Lower lobe of right lung (tissue), 2 donors: Measurements from ENCODE around the gene UQCRHL. TPM values are rescaled to one million over a fixed set of nuclear protein-coding genes. Genes with fewer than 3 reads are reported as not detected.
"Not testable (repeated sequence)": the region's sequence is repeated elsewhere in the genome, so short reads cannot be mapped to it uniquely, and the experiment has no call there.

Source experiments
- ATAC-seq, 2 donors: fragments of 200-7000 bp; cut with Tn5 transposase; one replicate each; pipeline ENCODE4 v1.9.1; 2020 to 2022; ENCODE audit warnings: mild to moderate bottlenecking in 2 of 2, moderate library complexity in 2 of 2
- DNase-seq: peaks from one replicate; pipeline ENCODE4 v3.0.0-alpha.2; 2020
- H3K27ac ChIP-seq: fragments of 200-600 bp; one replicate; pipeline ENCODE4 v1.8.0; 2022
- H3K27me3 ChIP-seq: fragments of 200-600 bp; one replicate; pipeline ENCODE4 v1.8.0; 2022; ENCODE audit warnings: low read depth
- H3K36me3 ChIP-seq: fragments of 200-600 bp; one replicate; pipeline ENCODE4 v1.8.0; 2022; ENCODE audit warnings: mild to moderate bottlenecking
- H3K4me1 ChIP-seq: fragments of 200-600 bp; one replicate; pipeline ENCODE4 v1.8.0; 2022
- H3K4me3 ChIP-seq: fragments of 200-600 bp; one replicate; pipeline ENCODE4 v1.8.0; 2022; ENCODE audit warnings: mild to moderate bottlenecking
- H3K9me3 ChIP-seq: fragments of 200-600 bp; one replicate; pipeline ENCODE4 v1.8.0; 2022
- intact Hi-C: fragments of 100-400 bp; cut with DNase I; formaldehyde crosslinking; loops from one replicate; pipeline ENCODE4 v1.11.0; 2022
- total RNA-seq: library from RNA; stranded (reverse); fragmentation: NEBNext Ultra II Directional; extraction: Animal tissue kit (Norgen Biotek cat#: 25700); gene quantifications from one replicate; pipeline ENCODE4 v1.2.1, GENCODE V29; 2021
- TF ChIP-seq, protein P1 (sequence below): fragments of 200-600 bp; IDR thresholded peaks from one replicate; pipeline ENCODE4 v1.8.0; 2022; ENCODE audit warnings: antibody characterized with exemption, mild to moderate bottlenecking
- donor health status: DM: no; HTN: yes; CAD: no; lungs with severe emphysema.

Gene UQCRHL
- total RNA-seq, 1 donor from 2014 or later = 1.1 TPM

DNA sequence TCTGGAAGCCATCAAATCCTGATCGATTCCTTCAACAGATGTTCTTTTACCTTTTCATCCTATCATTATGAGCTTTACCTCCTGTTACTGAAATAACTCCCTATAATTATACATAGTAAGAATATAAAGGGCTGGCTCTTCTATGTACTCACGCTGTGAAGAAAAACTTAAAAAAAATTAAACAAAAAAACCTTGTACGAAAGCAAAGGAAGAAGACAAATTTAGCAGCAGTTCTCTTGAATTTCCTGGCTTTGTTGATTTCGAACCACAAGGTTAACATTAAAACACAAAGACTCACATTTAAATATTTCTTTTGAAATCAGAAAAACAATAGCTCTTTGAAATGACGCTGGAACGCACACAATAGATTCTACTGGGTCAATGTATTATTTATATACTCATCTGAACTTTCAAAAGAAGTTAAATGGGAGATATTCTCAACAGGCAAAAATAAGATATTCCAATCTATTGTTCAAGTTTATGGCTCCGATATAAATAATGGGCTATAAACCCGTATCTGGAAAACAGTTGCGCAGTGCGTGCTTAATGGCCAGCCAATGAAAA is 26.5 kb upstream of the UQCRHL start:
- ATAC-seq = no peak
- no peaks in the 10 kb centered on the region for H3K9me3 ChIP-seq
- intact Hi-C loops = no loop called here

DNA sequence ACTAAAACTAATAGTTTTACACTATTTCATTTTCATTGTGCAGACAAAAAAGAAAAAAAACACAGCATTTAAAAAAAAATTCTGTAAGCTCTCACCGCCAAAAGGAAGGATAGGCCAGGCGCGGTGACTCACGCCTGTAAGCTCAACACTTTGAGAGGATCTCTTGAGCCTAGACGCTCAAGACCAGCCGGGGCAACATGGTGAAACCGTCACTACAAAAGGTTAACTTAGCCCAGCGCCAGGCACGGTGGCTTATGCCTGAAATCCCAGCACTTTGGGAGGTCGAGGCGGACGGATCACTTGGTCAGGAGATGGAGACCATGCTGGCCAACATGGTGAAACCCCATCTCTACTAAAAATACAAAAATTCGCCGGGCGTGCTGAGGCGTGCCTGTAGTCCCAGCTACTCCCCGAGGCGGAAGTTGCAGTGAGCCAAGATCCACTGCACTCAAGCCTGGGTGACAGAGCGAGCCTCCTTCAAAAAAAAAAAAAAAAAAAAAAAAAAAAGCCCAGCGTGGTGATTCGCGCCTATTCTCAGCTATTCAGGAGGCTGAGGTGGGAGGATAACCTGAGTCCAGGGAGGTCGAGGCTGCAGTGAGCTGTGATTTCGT is 25.7 kb upstream of the UQCRHL start:
- TF ChIP-seq, protein P1, sequence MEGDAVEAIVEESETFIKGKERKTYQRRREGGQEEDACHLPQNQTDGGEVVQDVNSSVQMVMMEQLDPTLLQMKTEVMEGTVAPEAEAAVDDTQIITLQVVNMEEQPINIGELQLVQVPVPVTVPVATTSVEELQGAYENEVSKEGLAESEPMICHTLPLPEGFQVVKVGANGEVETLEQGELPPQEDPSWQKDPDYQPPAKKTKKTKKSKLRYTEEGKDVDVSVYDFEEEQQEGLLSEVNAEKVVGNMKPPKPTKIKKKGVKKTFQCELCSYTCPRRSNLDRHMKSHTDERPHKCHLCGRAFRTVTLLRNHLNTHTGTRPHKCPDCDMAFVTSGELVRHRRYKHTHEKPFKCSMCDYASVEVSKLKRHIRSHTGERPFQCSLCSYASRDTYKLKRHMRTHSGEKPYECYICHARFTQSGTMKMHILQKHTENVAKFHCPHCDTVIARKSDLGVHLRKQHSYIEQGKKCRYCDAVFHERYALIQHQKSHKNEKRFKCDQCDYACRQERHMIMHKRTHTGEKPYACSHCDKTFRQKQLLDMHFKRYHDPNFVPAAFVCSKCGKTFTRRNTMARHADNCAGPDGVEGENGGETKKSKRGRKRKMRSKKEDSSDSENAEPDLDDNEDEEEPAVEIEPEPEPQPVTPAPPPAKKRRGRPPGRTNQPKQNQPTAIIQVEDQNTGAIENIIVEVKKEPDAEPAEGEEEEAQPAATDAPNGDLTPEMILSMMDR = no peak
- peak overlapping the region; percentile 67 for H3K4me3 ChIP-seq
- DNase-seq (peak; percentile 81), ATAC-seq (peak in 1 of 2 donors; percentile 8)
- H3K36me3 ChIP-seq = no peaks in the 10 kb centered on the region
- H3K27ac ChIP-seq = peak overlapping the region; percentile 98
- peaks cover 49% of the 10 kb centered on the region for H3K4me1 ChIP-seq
- no peaks in the 10 kb centered on the region for H3K27me3 ChIP-seq
- no peaks in the 10 kb centered on the region for H3K9me3 ChIP-seq
- intact Hi-C loops = no loop called here

More for the DNA sequence above, 26.5 kb upstream of the UQCRHL start:
- Histone ChIP-seq H3K4me3 (peak overlapping the region; percentile 67), H3K27me3 (no peaks in the 10 kb centered on the region), H3K27ac (peak overlapping the region; percentile 98), H3K4me1 (peaks cover 48% of the 10 kb centered on the region), H3K36me3 (no peaks in the 10 kb centered on the region)
- TF ChIP-seq, protein P1 = no peak
- no peak for DNase-seq

DNA sequence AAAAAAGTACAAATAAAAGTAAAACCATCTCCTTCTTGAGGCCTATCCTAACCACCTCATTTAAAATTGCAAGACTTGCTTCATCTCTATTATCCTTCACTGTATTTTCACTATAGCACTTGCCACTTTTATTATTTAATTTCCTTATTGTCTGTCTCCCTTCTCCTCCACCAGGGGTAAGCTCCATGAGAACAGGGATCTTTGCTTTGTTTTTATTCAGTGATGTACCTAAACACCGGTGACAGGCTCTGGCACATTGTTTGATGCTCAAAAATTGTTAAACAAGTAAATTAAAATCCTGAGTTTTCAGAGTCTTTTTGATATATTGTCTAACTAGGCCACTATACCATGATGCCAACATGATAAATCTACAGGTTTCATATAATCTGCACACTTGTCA is 22.8 kb upstream of the UQCRHL start:
- no peak for DNase-seq
- peak overlapping the region; percentile 22 for H3K27ac ChIP-seq

DNA sequence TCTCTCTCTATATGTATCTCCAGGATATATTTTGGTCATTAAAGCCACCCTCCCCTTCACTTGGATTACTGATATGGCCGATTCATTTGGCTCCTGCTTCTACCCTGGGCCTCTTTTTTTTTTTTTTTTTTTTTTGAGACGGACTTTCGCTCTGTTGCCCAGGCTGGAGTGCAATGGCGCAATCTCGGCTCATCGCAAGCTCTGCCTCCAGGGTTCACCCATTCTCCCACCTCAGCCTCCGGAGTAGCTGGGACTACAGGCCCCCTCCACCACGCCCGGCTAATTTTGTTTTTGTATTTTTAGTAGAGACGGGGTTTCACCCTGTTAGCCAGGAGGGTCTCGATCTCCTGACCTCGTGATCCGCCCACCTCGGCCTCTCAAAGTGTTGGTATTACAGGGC is 21.5 kb upstream of the UQCRHL start:
- H3K9me3 ChIP-seq, DNase-seq, H3K36me3 ChIP-seq, H3K4me3 ChIP-seq, ATAC-seq, H3K27me3 ChIP-seq, intact Hi-C loops, H3K27ac ChIP-seq: not testable (repeated sequence)
- peaks cover 37% of the 10 kb centered on the region for H3K4me1 ChIP-seq

More for the DNA sequence above, 22.8 kb upstream of the UQCRHL start:
- peaks cover 37% of the 10 kb centered on the region for H3K4me1 ChIP-seq
- ATAC-seq = no peak
- intact Hi-C loops = no loop called here
- no peaks in the 10 kb centered on the region for H3K9me3 ChIP-seq
- no peak overlapping the region for H3K4me3 ChIP-seq
- TF ChIP-seq, protein P1 = no peak
- no peaks in the 10 kb centered on the region for H3K27me3 ChIP-seq
- no peaks in the 10 kb centered on the region for H3K36me3 ChIP-seq

DNA sequence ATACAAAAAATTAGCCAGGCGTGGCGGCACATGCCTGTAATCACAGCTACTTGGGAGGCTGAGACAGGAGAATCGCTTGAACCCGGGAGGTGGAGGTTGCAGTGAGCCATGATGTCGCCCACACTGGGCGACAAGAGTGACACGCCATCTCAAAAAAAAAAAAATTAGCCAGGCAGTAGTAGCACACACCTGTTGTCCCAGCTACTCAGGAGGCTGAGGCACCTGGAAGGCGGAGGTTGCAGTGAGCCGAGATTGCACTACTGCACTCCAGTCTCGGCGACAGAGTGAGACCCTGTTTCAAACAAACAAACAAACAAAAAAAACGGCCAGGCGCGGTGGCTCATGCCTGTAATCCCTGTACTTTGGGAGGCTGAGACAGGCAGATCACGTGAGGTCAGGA is 20.1 kb upstream of the UQCRHL start:
- ATAC-seq, H3K27ac ChIP-seq, intact Hi-C loops, H3K4me3 ChIP-seq, H3K27me3 ChIP-seq, H3K9me3 ChIP-seq, H3K36me3 ChIP-seq, DNase-seq: not testable (repeated sequence)
- peaks cover 30% of the 10 kb centered on the region for H3K4me1 ChIP-seq

DNA sequence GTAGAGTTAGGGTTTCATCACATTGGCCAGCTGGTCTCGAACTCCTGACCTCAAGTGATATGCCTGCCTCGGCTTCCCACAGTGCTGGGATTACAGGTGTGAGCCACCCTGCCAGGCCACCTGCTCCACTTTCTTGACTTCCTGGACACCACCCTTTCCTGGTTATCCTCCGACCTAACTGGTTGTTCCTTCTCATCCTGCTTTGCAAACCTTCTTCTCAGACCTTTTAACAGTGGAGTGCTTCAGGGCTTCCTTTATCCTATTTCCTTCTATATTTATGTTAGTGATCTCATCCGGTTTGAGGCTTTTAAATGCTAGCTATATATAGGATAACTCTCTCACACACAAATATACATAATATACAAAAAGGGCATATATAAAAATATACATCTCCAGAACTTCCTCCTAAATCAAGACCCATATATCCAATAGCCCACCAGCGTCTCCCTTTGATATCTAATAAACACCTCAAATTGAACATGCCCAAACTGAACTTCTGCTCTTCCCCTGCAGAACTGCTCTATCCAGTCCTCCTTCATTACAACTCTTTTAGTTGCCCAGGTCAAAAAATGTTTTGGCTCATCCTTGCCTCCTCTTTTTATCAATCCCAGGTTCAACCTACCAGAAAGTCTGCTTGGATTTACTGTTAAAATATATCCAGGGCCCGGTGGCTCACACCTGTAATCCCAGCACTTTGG is 19.5 kb upstream of the UQCRHL start:
- TF ChIP-seq, protein P1 = no peak
- Histone ChIP-seq H3K27ac (no peak overlapping the region), H3K9me3 (no peaks in the 10 kb centered on the region), H3K27me3 (no peaks in the 10 kb centered on the region), H3K4me1 (peaks cover 24% of the 10 kb centered on the region), H3K36me3 (no peaks in the 10 kb centered on the region), H3K4me3 (no peak overlapping the region)
- DNase-seq (no peak), ATAC-seq (no peak)
- intact Hi-C loops = no loop called here
